HCT116 (cell line): Measurements from ENCODE around the gene SLCO2B1. TPM values are rescaled to one million over a fixed set of nuclear protein-coding genes. Genes with fewer than 3 reads are reported as not detected.

ENCODE experiments used
- ATAC-seq: fragments of 200-7000 bp; cut with Tn5 transposase; 2 replicates; pipeline ENCODE4 v1.9.1; 2020; ENCODE audit warnings: mild to moderate bottlenecking, moderate library complexity
- BruUV-seq: library from RNA; stranded (reverse); fragments of 400-500 nt; replicated peaks from 2 replicates; lab custom pipeline; 2021; lab: Mats Ljungman, UMichigan
- CTCF ChIA-PET: fragments of 300-600 bp; sonication (Branson Sonifier 250); formaldehyde crosslinking; loops from one replicate; lab custom pipeline; 2021; ENCODE audit warnings: antibody characterized with exemption; lab: Charles Lee
- POLR2A ChIA-PET: fragments of 300-600, 350-600 bp; sonication (Branson Sonifier 250); formaldehyde crosslinking; loops from one replicate; lab custom pipeline; 2021; ENCODE audit warnings: antibody characterized with exemption; lab: Charles Lee
- RAD21 ChIA-PET, 2 experiments: fragments of 300-600 bp; sonication (Branson Sonifier 250); formaldehyde crosslinking; loops; one replicate each; lab custom pipeline; 2023; ENCODE audit warnings: low total read pairs in 2 of 2; ENCODE audit not compliant: uncharacterized antibody in 2 of 2, unreplicated experiment in 2 of 2, low non-redundant PET in 1 of 2; lab: Charles Lee
- DNase-seq: peaks from one replicate; pipeline ENCODE4 v3.0.0-alpha.2; 2010; ENCODE audit warnings: low read depth, low spot score
- H2AFZ ChIP-seq: fragments of 200-600 bp; shearing (Covaris generic), sonication (generic); 2 replicates; pipeline ENCODE4 v1.6.1; 2017; ENCODE audit warnings: low read depth, mixed run types, mixed read lengths, antibody characterized with exemption, low read length; ENCODE audit not compliant: poor library complexity, severe bottlenecking
- H3K27ac ChIP-seq: 2 replicates; pipeline ENCODE4 v1.5.1; 2012; ENCODE audit warnings: low read depth, low read length
- H3K27me3 ChIP-seq: fragments of 200-600 bp; sonication (generic); 2 replicates; pipeline ENCODE4 v1.6.1; 2016; ENCODE audit warnings: mixed run types, low read length, mixed read lengths; ENCODE audit not compliant: insufficient read depth
- H3K36me3 ChIP-seq, 2 experiments: fragments of 200-500 bp in 1 of 2; fragments of 200-600 bp in 1 of 2; sonication (Bioruptor generic) in 1 of 2; sonication (generic) in 1 of 2; 2 replicates each; pipeline versions ENCODE4 v1.5.1 to v1.6.1; 2014 to 2016; ENCODE audit warnings: low read length in 2 of 2, inconsistent platforms in 1 of 2, mixed read lengths in 1 of 2, mixed run types in 1 of 2; ENCODE audit not compliant: insufficient read depth in 2 of 2, control insufficient read depth in 1 of 2
- H3K4me1 ChIP-seq, 2 experiments: fragments of 200-600 bp in 1 of 2; sonication (generic) in 1 of 2; 2 replicates each; pipeline versions ENCODE4 v1.5.1 to v1.6.1; 2012 to 2017; ENCODE audit warnings: low read length in 2 of 2, inconsistent platforms in 1 of 2, mild to moderate bottlenecking in 1 of 2, mixed read lengths in 1 of 2, mixed run types in 1 of 2, moderate library complexity in 1 of 2; ENCODE audit not compliant: insufficient read depth in 2 of 2, control insufficient read depth in 1 of 2
- H3K4me2 ChIP-seq: fragments of 200-600 bp; sonication (generic); 2 replicates; pipeline ENCODE4 v1.6.1; 2017; ENCODE audit warnings: mixed run types, low read length, mixed read lengths
- H3K4me3 ChIP-seq, 2 experiments: fragments of 200-600 bp in 1 of 2; sonication (generic) in 1 of 2; replicated peaks in 1 of 2; 2 replicates each; pipeline ENCODE4 v1.5.1; 2011 to 2016; ENCODE audit warnings: low read length in 2 of 2, control low read depth in 1 of 2, low read depth in 1 of 2, mild to moderate bottlenecking in 1 of 2, mixed read lengths in 1 of 2, mixed run types in 1 of 2
- H3K79me2 ChIP-seq: fragments of 200-600 bp; sonication (generic); 2 replicates; pipeline ENCODE4 v1.6.1; 2017; ENCODE audit warnings: mild to moderate bottlenecking, mixed run types, low read length, moderate library complexity, mixed read lengths; ENCODE audit not compliant: insufficient read depth
- H3K9ac ChIP-seq: fragments of 200-600 bp; sonication (generic); 2 replicates; pipeline ENCODE4 v1.6.1; 2016; ENCODE audit warnings: low read length, mixed read lengths
- H3K9me2 ChIP-seq: fragments of 200-600 bp; sonication (generic), shearing (Covaris generic); 2 replicates; pipeline ENCODE4 v1.6.1; 2017; ENCODE audit warnings: mixed run types, mild to moderate bottlenecking, moderate library complexity; ENCODE audit not compliant: insufficient read depth
- H3K9me3 ChIP-seq, 2 experiments: fragments of 200-500 bp in 1 of 2; fragments of 200-600 bp in 1 of 2; sonication (Bioruptor generic) in 1 of 2; sonication (generic) in 1 of 2; 2 replicates each; pipeline ENCODE4 v1.6.1; 2014 to 2017; ENCODE audit warnings: low read length in 2 of 2, mixed read lengths in 2 of 2, inconsistent platforms in 1 of 2, low read depth in 1 of 2, mild to moderate bottlenecking in 1 of 2, mixed run types in 1 of 2, moderate library complexity in 1 of 2; ENCODE audit not compliant: control insufficient read depth in 1 of 2, insufficient read depth in 1 of 2
- H4K20me1 ChIP-seq: fragments of 200-600 bp; sonication (generic), shearing (Covaris generic); 2 replicates; pipeline ENCODE4 v1.6.1; 2017; ENCODE audit warnings: mixed run types, mild to moderate bottlenecking, moderate library complexity; ENCODE audit not compliant: insufficient read depth
- CTCF ChIP-seq, 3 experiments: fragments of 200-600 bp in 1 of 3; sonication (generic) in 1 of 3; IDR thresholded peaks in 2 of 3; conservative IDR thresholded peaks in 1 of 3; 2 replicates each; pipeline ENCODE4 v1.5.1; 2012 to 2017; ENCODE audit warnings: low read depth in 2 of 3, low read length in 2 of 3, antibody characterized with exemption in 1 of 3, borderline replicate concordance in 1 of 3, control low read depth in 1 of 3, mild to moderate bottlenecking in 1 of 3, mixed read lengths in 1 of 3, mixed run types in 1 of 3, moderate library complexity in 1 of 3; ENCODE audit not compliant: insufficient read depth in 1 of 3
- ELF1 ChIP-seq: IDR thresholded peaks from 2 replicates; pipeline ENCODE4 v1.6.1; 2012; ENCODE audit warnings: low read depth, borderline replicate concordance
- EZH2 ChIP-seq: fragments of 200-600 bp; sonication (generic); IDR thresholded peaks from 2 replicates; pipeline ENCODE4 v1.6.1; 2017; ENCODE audit warnings: antibody characterized with exemption, mixed run types
- FOSL1 ChIP-seq: IDR thresholded peaks from 2 replicates; pipeline ENCODE4 v1.6.1; 2012; ENCODE audit warnings: low read depth
- JUND ChIP-seq: IDR thresholded peaks from 2 replicates; pipeline ENCODE4 v1.6.1; 2012
- MAX ChIP-seq: IDR thresholded peaks from 2 replicates; pipeline ENCODE4 v1.6.1; 2012
- POLR2AphosphoS5 ChIP-seq: IDR thresholded peaks from 2 replicates; pipeline ENCODE4 v1.6.1; 2011; ENCODE audit warnings: mild to moderate bottlenecking, low read depth, low read length, moderate library complexity
- REST ChIP-seq: IDR thresholded peaks from 2 replicates; pipeline ENCODE4 v1.6.1; 2012; ENCODE audit warnings: low read depth
- SIN3A ChIP-seq: IDR thresholded peaks from 2 replicates; pipeline ENCODE4 v1.6.1; 2012; ENCODE audit warnings: low read depth
- SP1 ChIP-seq: IDR thresholded peaks from 2 replicates; pipeline ENCODE4 v1.6.1; 2012; ENCODE audit warnings: low read depth
- SRF ChIP-seq: IDR thresholded peaks from 2 replicates; pipeline ENCODE4 v1.6.1; 2012; ENCODE audit warnings: low read depth
- YY1 ChIP-seq: IDR thresholded peaks from 2 replicates; pipeline ENCODE4 v1.6.1; 2011; ENCODE audit warnings: low read length, low read depth, moderate library complexity, mild to moderate bottlenecking; ENCODE audit not compliant: insufficient replicate concordance; ENCODE audit errors: extremely low read depth
- ZNF274 ChIP-seq: fragments of 200-500 bp; sonication (Bioruptor generic); IDR thresholded peaks from 2 replicates; pipeline ENCODE4 v1.6.1; 2014; ENCODE audit warnings: mild to moderate bottlenecking, low read depth, low read length, inconsistent platforms
- intact Hi-C: fragments of 100-400 bp; cut with micrococcal nuclease; formaldehyde crosslinking; loops from 2 replicates; pipeline ENCODE4 v1.10.0; 2022
- total RNA-seq: library from RNA; stranded (reverse); gene quantifications from one replicate; pipeline ENCODE4 v1.2.1, GENCODE V29; 2021; ENCODE audit not compliant: unreplicated experiment

Gene SLCO2B1
- total RNA-seq, 1 experiment from 2014 or later = 0.81 TPM

- DNase-seq (no peak), ATAC-seq (no peak)
- POLR2A ChIA-PET = no interaction called here
- Histone ChIP-seq H4K20me1 (no peaks in the 10 kb centered on the region), H3K4me3 (no peak overlapping the region), H3K9me3 (no peaks in the 10 kb centered on the region), H3K4me2 (peak overlapping the region; percentile 32), H3K79me2 (no peaks in the 10 kb centered on the region), H3K9ac (no peak overlapping the region), H3K36me3 (no peaks in the 10 kb centered on the region), H3K4me1 (peaks cover 0 to 10% of the 10 kb centered on the region in 2 experiments; a peak in 2 of 4 replicates), H3K27me3 (0 out of 2 replicates have a peak, but pooled peaks cover 4% of the 10 kb centered on the region), H3K9me2 (no peaks in the 10 kb centered on the region), H3K27ac (no peak overlapping the region), H2AFZ (no peak overlapping the region)
- no TSS peak for BruUV-seq
- intact Hi-C loops = no loop called here
- CTCF ChIA-PET = interaction anchor here (0.8 to 1.5 kb wide), 5 partner anchors 9 to 89 kb away, joined by 3 read pairs; partner anchors contain the start of genes SLCO2B1 and TPBGL
- TF ChIP-seq JUND (no peak), SIN3A (no peak), ZNF274 (no peak), CTCF (IDR thresholded peaks at IDR 0.05 in 2 of 3, conservative IDR thresholded peaks at IDR 0.05 in 1 of 3; ENCODE audit: borderline replicate concordance in 1 of 3, insufficient read depth in 1 of 3, low read depth in 2 of 3, low read length in 2 of 3) (no peak), FOSL1 (no peak), SP1 (no peak), SRF (no peak), YY1 (no peak), POLR2AphosphoS5 (no peak), REST (no peak), MAX (no peak), EZH2 (no peak), ELF1 (no peak)
- RAD21 ChIA-PET = no interaction called here
These were observed 8.4 kb downstream of the SLCO2B1 start for GRCh38 chr11:75159151-75159953.
